Activated T-helper 1 cell treated with anti-CD3 and anti-CD28 coated beads, Interleukin-12 subunit alpha, Interleukin-12 subunit beta, Interleukin-2, Interleukin-4 antibody, amounts not matched to agents 30 ng/mL and 10 ng/mL and 1 ng/mL, durations not matched to agents 14 hours and 24 hours and 36 hours (primary cell): ENCODE measurements around the gene CNDP2. TPM values are rescaled to one million over a fixed set of nuclear protein-coding genes. Genes with fewer than 3 reads are reported as not detected.

Source experiments
- DNase-seq: peaks from one replicate; pipeline ENCODE4 v3.0.0; 2021; ENCODE audit warnings: low spot score
- H3K27ac Mint-ChIP-seq: one replicate; pipeline ENCODE4 v1.8.0; 2021; ENCODE audit warnings: mild to moderate bottlenecking, mixed read lengths
- H3K27me3 Mint-ChIP-seq: one replicate; pipeline ENCODE4 v1.8.0; 2022; ENCODE audit warnings: mild to moderate bottlenecking, moderate library complexity, mixed read lengths; ENCODE audit not compliant: insufficient read depth
- H3K36me3 Mint-ChIP-seq: one replicate; pipeline ENCODE4 v1.8.0; 2021; ENCODE audit warnings: low read depth, mixed read lengths
- H3K4me1 Mint-ChIP-seq: one replicate; pipeline ENCODE4 v1.8.0; 2021; ENCODE audit warnings: low read depth, mixed read lengths
- H3K4me3 Mint-ChIP-seq: one replicate; pipeline ENCODE4 v1.8.0; 2021; ENCODE audit warnings: mild to moderate bottlenecking, moderate library complexity, mixed read lengths
- H3K9me3 Mint-ChIP-seq: one replicate; pipeline ENCODE4 v1.8.0; 2021; ENCODE audit warnings: mixed read lengths
- intact Hi-C: fragments of 100-400 bp; cut with micrococcal nuclease; formaldehyde crosslinking; loops from one replicate; pipeline ENCODE4 v1.15.1; 2024
- total RNA-seq: library from RNA; stranded (reverse); gene quantifications from 2 replicates; pipeline ENCODE4 v1.2.3, GENCODE V29; 2022

CNDP2 gene
- total RNA-seq, 1 donor from 2014 or later = 164 TPM

DNA sequence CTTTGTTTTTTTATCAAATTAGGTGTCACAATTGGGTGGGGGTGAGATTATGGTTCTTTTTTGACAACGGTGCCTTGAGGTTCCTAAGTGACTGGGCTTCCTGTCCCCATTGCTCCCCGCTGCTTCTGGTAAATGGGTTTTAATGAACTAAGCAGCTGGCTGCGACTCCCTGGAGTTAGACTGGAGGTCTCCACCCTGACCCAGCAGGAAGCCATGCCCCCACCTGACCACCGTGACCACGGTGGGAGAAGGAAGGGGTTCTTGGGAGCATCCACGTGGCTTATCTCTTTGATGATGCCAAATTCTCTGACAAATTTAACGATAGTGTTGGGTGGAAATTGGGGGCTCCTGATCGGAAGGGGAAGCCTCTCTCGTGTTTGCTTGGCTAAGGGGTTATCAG, 12.2 kb downstream of the CNDP2 start:
- intact Hi-C loops = no loop called here
- Mint-ChIP-seq H3K9me3 (no peaks in the 10 kb centered on the region), H3K27ac (no peak overlapping the region), H3K27me3 (no peaks in the 10 kb centered on the region), H3K4me3 (no peak overlapping the region), H3K4me1 (peaks cover 13% of the 10 kb centered on the region), H3K36me3 (peaks cover 57% of the 10 kb centered on the region)
- DNase-seq = no peak

DNA sequence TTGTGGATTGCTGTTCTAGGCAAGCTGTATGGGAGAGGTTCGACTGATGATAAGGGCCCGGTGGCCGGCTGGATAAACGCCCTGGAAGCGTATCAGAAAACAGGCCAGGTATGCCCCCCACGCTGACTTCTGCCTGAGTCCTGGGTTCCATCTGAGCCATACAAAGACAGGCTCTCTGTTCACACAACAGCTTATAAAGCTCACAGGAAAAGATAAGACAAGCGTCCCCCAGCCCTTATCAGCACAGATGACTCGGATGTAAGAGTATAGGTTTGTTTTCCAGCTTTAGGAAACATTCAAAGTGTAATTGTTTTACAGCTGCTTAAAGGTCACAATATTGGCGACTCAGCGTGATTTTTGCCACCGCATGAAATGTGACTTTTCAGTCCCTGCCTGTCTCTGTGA, 12.7 kb downstream of the CNDP2 start:
- DNase-seq = no peak
- Mint-ChIP-seq H3K27ac (no peak overlapping the region), H3K27me3 (no peaks in the 10 kb centered on the region), H3K4me1 (peaks cover 12% of the 10 kb centered on the region), H3K9me3 (no peaks in the 10 kb centered on the region), H3K36me3 (peaks cover 55% of the 10 kb centered on the region), H3K4me3 (no peak overlapping the region)
- intact Hi-C loops = no loop called here

DNA sequence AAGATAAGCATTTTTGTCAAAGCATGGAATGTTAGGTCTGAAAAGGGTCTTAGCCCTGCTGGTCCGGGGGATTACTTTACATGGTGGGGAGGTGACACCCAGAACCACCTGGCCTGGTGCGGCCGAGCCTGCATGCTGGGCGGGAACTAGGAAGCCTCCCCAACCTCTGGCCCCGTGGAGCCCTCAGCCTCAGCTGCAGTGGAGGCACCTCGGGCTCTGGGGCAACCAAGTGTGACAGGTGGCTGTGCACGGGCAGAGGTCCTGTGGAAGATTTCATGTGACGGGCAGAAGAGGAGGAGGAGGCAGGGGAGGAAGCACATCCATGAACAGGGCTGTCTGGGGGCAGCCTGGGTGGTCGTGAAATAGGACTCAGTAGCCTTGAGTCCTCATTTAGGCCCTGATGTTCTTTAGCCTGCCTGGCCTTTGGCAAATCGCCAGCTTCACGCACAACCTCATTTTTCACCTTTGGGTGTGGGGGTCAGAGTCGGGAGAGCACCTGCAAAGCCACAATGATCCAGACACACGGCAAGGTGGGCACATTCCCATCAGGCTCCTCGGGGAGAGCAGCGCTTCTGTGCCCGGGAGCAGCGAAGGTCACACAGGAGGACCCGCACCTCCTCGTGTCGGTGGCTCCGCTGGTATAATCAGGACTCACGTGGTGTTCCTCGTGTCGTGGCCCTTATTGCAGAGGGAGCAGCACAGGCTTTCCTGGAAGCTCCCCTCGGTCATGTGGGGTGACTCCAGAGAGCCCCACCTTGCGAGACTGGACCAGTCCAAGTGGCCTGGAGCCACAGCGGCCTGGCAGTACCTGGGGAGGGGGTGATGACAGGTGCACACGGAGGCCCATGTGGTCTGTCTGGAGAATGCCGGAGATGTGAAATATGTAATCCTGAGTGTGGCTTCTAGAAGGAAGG, 13.9 kb downstream of the CNDP2 start:
- no peaks in the 10 kb centered on the region for H3K27me3 Mint-ChIP-seq
- DNase-seq = no peak
- H3K27ac Mint-ChIP-seq = no peak overlapping the region
- intact Hi-C loops = no loop called here
- peaks cover 60% of the 10 kb centered on the region for H3K36me3 Mint-ChIP-seq
- H3K4me1 Mint-ChIP-seq = peaks cover 20% of the 10 kb centered on the region
- H3K9me3 Mint-ChIP-seq = no peaks in the 10 kb centered on the region
- no peak overlapping the region for H3K4me3 Mint-ChIP-seq

DNA sequence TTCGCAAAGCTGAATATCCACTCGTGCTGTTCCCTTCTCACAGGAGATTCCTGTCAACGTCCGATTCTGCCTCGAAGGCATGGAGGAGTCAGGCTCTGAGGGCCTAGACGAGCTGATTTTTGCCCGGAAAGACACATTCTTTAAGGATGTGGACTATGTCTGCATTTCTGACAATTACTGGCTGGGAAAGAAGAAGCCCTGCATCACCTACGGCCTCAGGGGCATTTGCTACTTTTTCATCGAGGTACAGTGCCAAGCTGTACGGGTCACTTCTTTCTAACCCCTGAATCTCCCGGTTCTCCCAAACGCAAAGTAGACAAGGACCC, 14.6 kb downstream of the CNDP2 start:
- Mint-ChIP-seq H3K9me3 (no peaks in the 10 kb centered on the region), H3K4me3 (no peak overlapping the region), H3K4me1 (peaks cover 20% of the 10 kb centered on the region), H3K27me3 (no peaks in the 10 kb centered on the region), H3K27ac (no peak overlapping the region), H3K36me3 (peaks cover 57% of the 10 kb centered on the region)
- intact Hi-C loops = no loop called here
- DNase-seq = no peak

DNA sequence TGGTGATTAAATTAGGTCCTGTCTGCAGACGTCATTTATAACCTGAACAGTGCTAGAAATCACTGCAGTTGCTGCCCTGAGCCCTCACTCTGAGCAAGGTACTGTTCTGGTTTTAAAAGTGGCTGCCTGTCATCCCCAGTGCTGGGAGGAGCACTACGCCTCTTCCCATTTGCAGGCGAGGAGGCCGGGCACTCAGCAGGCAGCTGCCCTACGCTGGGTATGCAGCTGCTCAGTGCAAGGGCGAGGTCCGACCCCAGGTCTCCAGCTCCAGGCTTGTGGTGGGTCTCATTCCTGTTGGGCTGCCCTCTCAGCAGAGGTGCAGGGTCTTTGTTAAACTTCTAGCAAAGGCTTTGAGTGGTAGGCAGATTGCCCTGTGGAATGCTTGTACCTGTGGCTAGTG, 15.7 kb downstream of the CNDP2 start:
- DNase-seq = no peak
- Mint-ChIP-seq H3K9me3 (no peaks in the 10 kb centered on the region), H3K4me3 (no peak overlapping the region), H3K27me3 (no peaks in the 10 kb centered on the region), H3K4me1 (peaks cover 14% of the 10 kb centered on the region), H3K36me3 (peaks cover 56% of the 10 kb centered on the region), H3K27ac (no peak overlapping the region)
- intact Hi-C loops = no loop called here

DNA sequence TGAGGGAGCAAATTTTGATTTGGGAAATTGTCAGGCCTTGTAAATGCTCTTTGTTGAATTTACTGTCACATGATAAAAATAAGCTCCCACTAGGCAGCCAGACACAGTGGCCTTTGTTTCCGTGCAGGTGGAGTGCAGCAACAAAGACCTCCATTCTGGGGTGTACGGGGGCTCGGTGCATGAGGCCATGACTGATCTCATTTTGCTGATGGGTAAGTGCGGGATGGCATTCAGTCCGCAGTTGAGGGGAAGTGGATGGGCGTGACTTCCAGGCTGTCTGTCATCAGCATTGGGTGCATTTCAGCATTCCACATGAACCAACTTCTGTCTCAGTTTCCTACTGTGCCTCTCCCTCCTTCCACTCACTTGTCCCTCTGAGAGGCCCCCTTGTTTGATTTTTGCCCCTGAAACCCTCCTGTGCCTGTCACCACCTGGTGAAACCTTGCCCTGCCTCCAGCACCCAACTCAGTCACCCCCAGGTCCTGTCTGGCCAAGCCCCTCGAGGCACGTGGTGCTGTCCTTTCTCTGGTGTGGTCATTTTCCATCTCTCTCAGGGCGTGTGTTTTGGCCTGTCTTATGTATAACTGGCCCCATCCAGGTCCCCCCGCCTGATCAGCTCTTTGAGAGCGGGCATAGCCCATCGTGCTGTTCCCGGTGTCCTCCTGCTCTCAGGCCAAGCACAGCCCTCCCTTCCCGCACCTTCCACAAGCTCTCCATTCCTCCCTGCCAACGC, 16.3 kb downstream of the CNDP2 start:
- Mint-ChIP-seq H3K4me3 (no peak overlapping the region), H3K36me3 (peaks cover 54% of the 10 kb centered on the region), H3K9me3 (no peaks in the 10 kb centered on the region), H3K4me1 (peaks cover 8% of the 10 kb centered on the region), H3K27me3 (no peaks in the 10 kb centered on the region), H3K27ac (no peak overlapping the region)
- intact Hi-C loops = no loop called here
- no peak for DNase-seq

DNA sequence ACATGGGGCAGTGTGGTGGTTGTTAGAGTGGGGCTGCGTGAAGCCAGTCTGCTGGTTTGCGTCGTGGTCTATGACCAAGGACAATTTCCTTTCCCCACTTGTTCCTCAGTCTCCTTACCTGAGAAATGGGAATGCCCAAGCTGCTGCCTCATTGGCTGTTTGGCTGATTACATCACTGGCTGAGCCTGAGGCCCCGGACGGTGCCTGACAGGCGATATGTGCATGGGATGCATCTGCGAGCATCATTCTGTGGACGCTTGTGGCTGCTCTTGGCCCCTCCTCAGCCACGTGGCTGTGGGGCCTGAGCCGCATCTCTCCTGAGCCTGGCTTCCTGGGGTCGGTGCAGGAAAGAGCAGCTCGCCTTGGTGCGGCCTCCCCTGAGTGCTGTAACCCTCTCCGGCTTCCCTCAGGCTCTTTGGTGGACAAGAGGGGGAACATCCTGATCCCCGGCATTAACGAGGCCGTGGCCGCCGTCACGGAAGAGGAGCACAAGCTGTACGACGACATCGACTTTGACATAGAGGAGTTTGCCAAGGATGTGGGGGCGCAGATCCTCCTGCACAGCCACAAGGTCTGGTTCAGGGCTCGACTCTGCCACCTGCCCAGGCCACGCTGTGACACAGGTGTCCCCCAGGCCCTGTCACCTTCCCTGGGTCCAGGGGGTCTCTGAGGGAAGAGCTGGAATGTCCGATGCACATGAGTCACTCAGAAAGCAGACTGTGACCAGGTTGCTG, 17.2 kb downstream of the CNDP2 start:
- no peaks in the 10 kb centered on the region for H3K27me3 Mint-ChIP-seq
- H3K36me3 Mint-ChIP-seq = peaks cover 49% of the 10 kb centered on the region
- intact Hi-C loops = no loop called here
- H3K27ac Mint-ChIP-seq = no peak overlapping the region
- no peaks in the 10 kb centered on the region for H3K9me3 Mint-ChIP-seq
- H3K4me3 Mint-ChIP-seq = no peak overlapping the region
- no peak for DNase-seq
- H3K4me1 Mint-ChIP-seq = peaks cover 8% of the 10 kb centered on the region

DNA sequence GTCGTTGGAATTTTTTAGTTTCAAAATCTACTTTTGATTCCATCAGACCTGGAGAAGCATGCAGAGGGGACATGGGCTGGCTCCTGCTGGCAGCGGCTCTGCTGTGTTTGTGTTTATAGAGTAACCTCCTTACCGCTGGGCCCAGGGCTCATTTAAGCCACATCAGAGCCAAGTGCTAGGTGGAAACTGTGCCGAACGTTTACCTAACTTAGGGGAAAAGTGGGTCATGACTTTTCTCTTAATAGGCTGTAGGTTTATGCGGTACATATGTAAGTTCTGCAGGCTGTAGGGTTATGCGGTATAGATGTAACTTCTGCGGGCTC, 17.7 kb downstream of the CNDP2 start:
- Mint-ChIP-seq H3K9me3 (no peaks in the 10 kb centered on the region), H3K36me3 (peaks cover 45% of the 10 kb centered on the region), H3K4me1 (peaks cover 8% of the 10 kb centered on the region), H3K27me3 (no peaks in the 10 kb centered on the region), H3K27ac (no peak overlapping the region), H3K4me3 (no peak overlapping the region)
- DNase-seq = no peak
- intact Hi-C loops = no loop called here

DNA sequence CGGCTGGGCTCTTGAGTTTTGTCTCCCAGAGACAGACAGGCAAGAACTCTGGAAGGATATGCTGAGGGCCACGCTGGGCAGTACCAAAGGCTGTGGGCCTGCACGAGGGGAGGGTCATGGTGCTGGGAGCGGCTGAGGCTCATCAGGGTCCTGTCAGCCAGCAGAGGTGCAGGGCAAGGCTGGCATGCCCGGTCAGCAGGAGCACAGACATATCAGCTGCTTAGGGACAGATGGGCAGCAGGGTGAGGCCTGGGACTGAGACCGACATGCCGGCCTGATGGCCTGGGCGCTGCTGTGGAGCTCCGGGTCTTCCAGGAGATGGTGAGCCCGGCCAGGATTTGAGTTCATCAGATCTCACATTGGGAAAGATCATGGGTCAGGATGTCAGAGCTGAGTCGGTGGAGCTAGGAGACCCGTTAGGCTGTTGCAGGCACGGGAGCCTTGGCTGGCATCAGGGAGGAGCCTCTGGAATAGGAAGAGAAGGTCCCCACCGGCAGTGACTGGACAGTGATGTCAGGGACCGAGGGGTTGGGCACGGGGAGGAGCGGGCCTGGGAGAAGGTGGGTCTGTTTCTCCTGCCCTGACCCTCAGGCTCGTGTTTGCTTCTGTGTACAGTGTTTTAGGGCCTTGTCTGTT, 18.8 kb downstream of the CNDP2 start:
- H3K4me3 Mint-ChIP-seq = no peak overlapping the region
- peaks cover 45% of the 10 kb centered on the region for H3K36me3 Mint-ChIP-seq
- intact Hi-C loops = no loop called here
- no peak for DNase-seq
- H3K4me1 Mint-ChIP-seq = peaks cover 8% of the 10 kb centered on the region
- H3K9me3 Mint-ChIP-seq = no peaks in the 10 kb centered on the region
- peak overlapping the region; percentile 34 for H3K27ac Mint-ChIP-seq
- no peaks in the 10 kb centered on the region for H3K27me3 Mint-ChIP-seq

DNA sequence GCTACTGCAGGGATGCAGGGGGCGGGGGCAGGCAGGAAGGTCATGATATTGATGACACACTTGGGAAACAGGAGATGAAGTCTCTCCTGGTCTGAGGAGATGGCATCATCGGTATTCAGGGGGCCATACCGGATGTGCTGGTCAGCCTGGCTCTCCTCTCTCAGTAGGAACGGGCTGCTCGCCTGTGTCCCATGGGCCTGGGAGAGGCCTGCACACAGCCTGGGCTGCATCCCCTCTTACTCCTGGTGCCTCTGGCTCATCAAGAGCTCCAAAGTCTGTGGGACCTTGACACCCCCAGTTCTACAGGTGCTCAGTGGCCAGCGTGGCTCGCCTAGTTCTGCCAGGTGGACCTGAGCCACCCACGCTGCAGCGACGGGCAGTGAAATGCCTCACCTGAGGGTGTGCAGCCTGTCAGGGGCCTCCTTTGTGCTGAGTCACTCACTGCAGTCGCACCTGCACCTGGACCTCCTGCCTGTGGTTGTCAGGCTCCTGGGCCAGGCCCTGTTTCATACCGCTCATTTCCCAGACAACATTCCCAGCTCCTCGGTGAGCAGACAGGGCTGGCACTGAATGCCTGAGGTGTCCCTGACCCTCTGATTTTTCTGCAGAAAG, 19.6 kb downstream of the CNDP2 start:
- Mint-ChIP-seq H3K27ac (no peak overlapping the region), H3K4me3 (no peak overlapping the region), H3K36me3 (peaks cover 45% of the 10 kb centered on the region), H3K27me3 (no peaks in the 10 kb centered on the region), H3K4me1 (peaks cover 8% of the 10 kb centered on the region), H3K9me3 (no peaks in the 10 kb centered on the region)
- no peak for DNase-seq
- intact Hi-C loops = no loop called here

DNA sequence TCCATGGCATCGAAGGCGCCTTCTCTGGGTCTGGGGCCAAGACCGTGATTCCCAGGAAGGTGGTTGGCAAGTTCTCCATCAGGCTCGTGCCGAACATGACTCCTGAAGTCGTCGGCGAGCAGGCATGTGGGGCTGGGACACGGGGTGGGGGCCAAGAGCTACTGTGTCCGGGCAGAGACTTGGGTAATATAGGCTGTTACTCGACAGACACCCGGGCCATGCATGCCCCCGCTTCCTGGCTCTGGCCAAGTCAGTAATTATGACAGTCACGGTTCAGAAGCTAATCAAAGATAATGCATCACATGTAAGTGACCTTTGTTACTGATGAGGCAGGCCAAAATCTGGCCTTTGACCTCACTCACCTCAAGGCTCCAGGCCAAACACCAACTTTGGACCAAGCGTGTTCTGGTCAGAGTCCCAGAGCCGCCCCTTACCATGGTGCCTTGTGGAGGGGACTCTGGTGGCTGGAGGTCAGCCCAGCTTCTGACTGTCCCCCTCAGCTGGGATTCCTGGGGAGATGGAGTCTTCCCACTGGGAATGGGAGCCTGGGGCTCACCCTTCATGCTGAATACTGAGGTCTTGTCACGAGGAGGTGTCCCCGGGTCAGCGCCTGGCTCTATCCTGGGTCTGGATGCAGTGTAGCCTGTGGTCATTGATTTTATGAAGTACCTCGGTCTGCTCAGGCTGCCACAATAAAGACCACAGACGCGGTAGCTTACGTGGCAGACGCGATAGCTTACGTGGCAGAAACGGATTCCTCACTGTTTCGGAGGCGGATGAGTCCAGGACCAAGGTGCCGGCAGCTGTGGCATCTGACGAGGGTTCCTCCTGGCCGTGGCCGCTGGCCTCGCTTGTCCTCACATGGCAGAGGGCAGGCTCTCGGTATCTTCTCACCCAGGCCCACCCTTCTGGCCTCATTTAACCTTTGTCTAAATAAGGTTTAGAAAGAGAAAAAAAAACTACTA, 20.4 kb downstream of the CNDP2 start:
- DNase-seq = no peak
- H3K27me3 Mint-ChIP-seq = no peaks in the 10 kb centered on the region
- peaks cover 8% of the 10 kb centered on the region for H3K4me1 Mint-ChIP-seq
- H3K4me3 Mint-ChIP-seq = no peak overlapping the region
- H3K36me3 Mint-ChIP-seq = peaks cover 49% of the 10 kb centered on the region
- intact Hi-C loops = no loop called here
- H3K9me3 Mint-ChIP-seq = no peaks in the 10 kb centered on the region
- H3K27ac Mint-ChIP-seq = no peak overlapping the region

DNA sequence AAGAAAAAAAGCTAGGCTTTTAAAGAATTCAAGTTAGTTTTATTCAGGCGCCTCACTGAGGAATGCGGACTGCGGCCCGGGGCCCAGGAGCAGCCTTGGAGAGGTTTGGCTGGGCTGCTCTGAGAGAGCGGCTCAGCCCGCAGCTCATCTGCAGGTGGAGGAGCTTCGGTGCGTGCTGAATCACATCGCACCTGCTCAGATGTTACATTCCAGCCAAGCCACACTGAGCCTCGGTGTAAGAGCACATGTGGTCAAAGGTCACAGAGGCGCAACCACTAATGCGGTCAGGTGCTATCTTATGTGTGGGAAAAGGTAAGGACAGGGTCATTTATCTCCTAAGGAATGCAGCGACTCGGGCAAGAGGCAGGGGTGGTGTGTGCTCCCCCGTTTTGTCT, 21.1 kb downstream of the CNDP2 start:
- H3K36me3 Mint-ChIP-seq = peaks cover 50% of the 10 kb centered on the region
- H3K27me3 Mint-ChIP-seq = no peaks in the 10 kb centered on the region
- H3K9me3 Mint-ChIP-seq = no peaks in the 10 kb centered on the region
- no peak overlapping the region for H3K27ac Mint-ChIP-seq
- no peak overlapping the region for H3K4me3 Mint-ChIP-seq
- peaks cover 8% of the 10 kb centered on the region for H3K4me1 Mint-ChIP-seq
- intact Hi-C loops = no loop called here
- no peak for DNase-seq
